NCI-H524 (cell line): Measurements from ENCODE around the gene POLR2J.
"Not testable (repeated sequence)": the region's sequence is repeated elsewhere in the genome, so short reads cannot be mapped to it uniquely, and the experiment has no call there.

ENCODE experiments used
- DNase-seq, 2 experiments: peaks; one replicate each; lab custom pipeline; 2025; lab: John Stamatoyannopoulos, UW

POLR2J gene

GRCh38 chr7:102478314-102479208, at the start of gene POLR2J:
TSS of gene POLR2J (minus strand) at chr7:102478922. CDS start at chr7:102478860, 62 bp downstream.
- DNase-seq = not testable (repeated sequence)

- not testable (repeated sequence) for DNase-seq
Measured at GRCh38 chr7:102527822-102528793, 49.4 kb upstream of the POLR2J start.

GRCh38 chr7:102527182-102527581, 48.5 kb upstream of the POLR2J start:
- not testable (repeated sequence) for DNase-seq

- DNase-seq = not testable (repeated sequence)
Measured at GRCh38 chr7:102524803-102525202, 46.1 kb upstream of the POLR2J start.

- DNase-seq = not testable (repeated sequence)
Measured at GRCh38 chr7:102520797-102521196, 42.1 kb upstream of the POLR2J start.

- not testable (repeated sequence) for DNase-seq
Measured at GRCh38 chr7:102517550-102518147, 38.9 kb upstream of the POLR2J start, which contains the start of gene RASA4B. TSS of gene RASA4B (minus strand) at chr7:102517777. CDS start at chr7:102517710, 67 bp downstream.

- DNase-seq = not testable (repeated sequence)
Measured at GRCh38 chr7:102516951-102517350, 38.2 kb upstream of the POLR2J start.

GRCh38 chr7:102515889-102516288, 37.2 kb upstream of the POLR2J start:
- DNase-seq = not testable (repeated sequence)

- DNase-seq = not testable (repeated sequence)
Measured at GRCh38 chr7:102514881-102515721, 36.4 kb upstream of the POLR2J start.

- DNase-seq = not testable (repeated sequence)
Measured at GRCh38 chr7:102512642-102513221, 34.0 kb upstream of the POLR2J start.

GRCh38 chr7:102511860-102512522, 33.3 kb upstream of the POLR2J start:
- not testable (repeated sequence) for DNase-seq

GRCh38 chr7:102510575-102510974, 31.9 kb upstream of the POLR2J start:
- DNase-seq = not testable (repeated sequence)

- DNase-seq = not testable (repeated sequence)
Measured at GRCh38 chr7:102507410-102508088, 28.8 kb upstream of the POLR2J start.

GRCh38 chr7:102505298-102506185, 26.8 kb upstream of the POLR2J start:
- not testable (repeated sequence) for DNase-seq

- not testable (repeated sequence) for DNase-seq
Measured at GRCh38 chr7:102503141-102503540, 24.4 kb upstream of the POLR2J start.

GRCh38 chr7:102498321-102498720, 19.6 kb upstream of the POLR2J start:
- not testable (repeated sequence) for DNase-seq

GRCh38 chr7:102497308-102497707, 18.6 kb upstream of the POLR2J start:
- not testable (repeated sequence) for DNase-seq

- DNase-seq = not testable (repeated sequence)
Measured at GRCh38 chr7:102496861-102497260, 18.1 kb upstream of the POLR2J start.
